Measurements from ENCODE around the gene SEC16A. TPM values are rescaled to one million over a fixed set of nuclear protein-coding genes. Genes with fewer than 3 reads are reported as not detected.

SEC16A gene
- total and polyA plus RNA-seq, 2 donors (not counting 3 experiments of a cell fraction or from before 2014, with no cell fraction given), result 34.5 to 80.6 TPM

DNA sequence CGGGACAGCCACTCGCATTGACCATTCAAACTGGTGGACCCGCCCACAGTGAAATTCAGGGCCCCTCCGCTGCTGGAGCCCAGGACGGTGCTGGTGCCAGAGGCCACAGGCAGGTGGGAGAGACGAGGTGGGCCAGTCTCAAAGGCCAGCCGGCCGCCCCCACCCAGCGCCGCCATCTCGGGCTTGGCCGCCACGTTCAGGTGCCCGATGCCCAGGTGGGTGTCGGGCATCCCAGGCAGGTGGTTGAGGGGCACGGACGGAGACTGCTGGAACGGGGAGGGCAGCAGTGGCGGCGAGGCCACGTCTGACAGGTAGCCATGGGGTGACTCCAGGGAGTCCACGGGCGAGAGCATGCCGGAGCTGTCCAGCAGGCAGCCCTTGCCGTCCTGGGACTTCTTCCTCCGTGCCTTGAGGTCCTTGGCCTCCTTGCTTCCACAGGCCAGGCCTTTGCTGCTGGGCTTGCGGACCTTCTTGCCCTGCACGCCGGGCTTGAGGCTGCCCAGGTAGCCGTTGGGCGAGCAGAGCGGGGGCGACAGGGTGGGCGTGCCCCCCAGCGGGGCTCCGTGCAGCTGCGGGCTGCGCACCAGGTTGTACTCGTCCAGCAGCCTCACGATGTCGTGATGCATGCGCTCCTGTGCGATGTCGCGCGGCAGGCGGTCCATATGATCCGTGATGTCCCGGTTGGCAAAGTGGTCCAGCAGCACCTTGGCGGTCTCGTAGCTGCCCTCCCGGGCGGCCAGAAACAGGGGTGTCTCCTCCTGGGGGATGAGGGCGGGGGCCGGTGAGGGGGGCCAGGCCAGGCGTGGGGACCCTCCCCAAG is 14.2 kb upstream of the SEC16A start:
- TF ChIP-seq, protein P1, sequence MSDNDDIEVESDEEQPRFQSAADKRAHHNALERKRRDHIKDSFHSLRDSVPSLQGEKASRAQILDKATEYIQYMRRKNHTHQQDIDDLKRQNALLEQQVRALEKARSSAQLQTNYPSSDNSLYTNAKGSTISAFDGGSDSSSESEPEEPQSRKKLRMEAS (IDR thresholded peaks at IDR 0.05; ENCODE audit: insufficient read depth, insufficient read length), result no peak
- no peak for TF ChIP-seq MYC (IDR thresholded peaks at IDR 0.05; ENCODE audit: low read depth, low read length)
- TF ChIP-seq FOS (IDR thresholded peaks at IDR 0.05; ENCODE audit: borderline replicate concordance, insufficient read depth, low read length), result no peak
- no peak for TF ChIP-seq POLR2AphosphoS5 (IDR thresholded peaks at IDR 0.05; ENCODE audit: insufficient read depth, low read depth, low read length)
- TF ChIP-seq GATA2 (IDR thresholded peaks at IDR 0.05; ENCODE audit: insufficient read depth, insufficient read length, low read depth, low read length), result no peak
- no peak for TF ChIP-seq POLR2A (IDR thresholded peaks at IDR 0.05; ENCODE audit: low read depth, low read length)
- TF ChIP-seq EZH2 (IDR thresholded peaks at IDR 0.05; ENCODE audit: borderline replicate concordance, low read depth, low read length, severe bottlenecking), result no peak
- TF ChIP-seq, protein P2, sequence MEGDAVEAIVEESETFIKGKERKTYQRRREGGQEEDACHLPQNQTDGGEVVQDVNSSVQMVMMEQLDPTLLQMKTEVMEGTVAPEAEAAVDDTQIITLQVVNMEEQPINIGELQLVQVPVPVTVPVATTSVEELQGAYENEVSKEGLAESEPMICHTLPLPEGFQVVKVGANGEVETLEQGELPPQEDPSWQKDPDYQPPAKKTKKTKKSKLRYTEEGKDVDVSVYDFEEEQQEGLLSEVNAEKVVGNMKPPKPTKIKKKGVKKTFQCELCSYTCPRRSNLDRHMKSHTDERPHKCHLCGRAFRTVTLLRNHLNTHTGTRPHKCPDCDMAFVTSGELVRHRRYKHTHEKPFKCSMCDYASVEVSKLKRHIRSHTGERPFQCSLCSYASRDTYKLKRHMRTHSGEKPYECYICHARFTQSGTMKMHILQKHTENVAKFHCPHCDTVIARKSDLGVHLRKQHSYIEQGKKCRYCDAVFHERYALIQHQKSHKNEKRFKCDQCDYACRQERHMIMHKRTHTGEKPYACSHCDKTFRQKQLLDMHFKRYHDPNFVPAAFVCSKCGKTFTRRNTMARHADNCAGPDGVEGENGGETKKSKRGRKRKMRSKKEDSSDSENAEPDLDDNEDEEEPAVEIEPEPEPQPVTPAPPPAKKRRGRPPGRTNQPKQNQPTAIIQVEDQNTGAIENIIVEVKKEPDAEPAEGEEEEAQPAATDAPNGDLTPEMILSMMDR (IDR thresholded peaks at IDR 0.05; ENCODE audit: extremely low read depth in 1 of 2, insufficient read depth in 1 of 2, low read depth in 1 of 2, low read length in 2 of 2), result no peak
- TF ChIP-seq JUN (IDR thresholded peaks at IDR 0.05; ENCODE audit: borderline replicate concordance, insufficient read depth, insufficient read length, low read depth), result no peak
- no peak for DNase-seq (ENCODE audit: low read depth, low spot score)
- Histone ChIP-seq H3K9ac (replicated peaks; ENCODE audit: extremely low read depth, insufficient read depth, low read length) (no peak overlapping the region), H4K20me1 (replicated peaks; ENCODE audit: control insufficient read depth, extremely low read depth, insufficient read depth, low read length) (peaks cover 2% of the 10 kb centered on the region), H3K27me3 (ENCODE audit: control insufficient read depth in 2 of 2, insufficient read depth in 2 of 2, low read length in 2 of 2) (no peaks in the 10 kb centered on the region), H3K27ac (ENCODE audit: insufficient read depth, low read depth, low read length) (no peak overlapping the region), H3K4me1 (ENCODE audit: control insufficient read depth, extremely low read depth, insufficient read depth, low read length) (no peaks in the 10 kb centered on the region), H3K4me2 (ENCODE audit: insufficient read depth, low read length) (no peak overlapping the region), H3K9me3 (replicated peaks; ENCODE audit: control insufficient read depth, insufficient read depth, low read length) (no peaks in the 10 kb centered on the region), H3K4me3 (replicated peaks in 1 of 3; ENCODE audit: insufficient read depth in 1 of 3, low read depth in 1 of 3, low read length in 3 of 3) (no peak overlapping the region), H3K9me1 (replicated peaks; ENCODE audit: control insufficient read depth, extremely low read depth, insufficient read depth, low read length) (no peaks in the 10 kb centered on the region), H3K79me2 (ENCODE audit: control insufficient read depth, insufficient read depth, low read length) (peaks cover 3% of the 10 kb centered on the region), H2AFZ (ENCODE audit: low read depth, low read length) (no peak overlapping the region), H3K36me3 (ENCODE audit: control insufficient read depth in 2 of 2, extremely low read depth in 1 of 2, insufficient read depth in 2 of 2, low read length in 2 of 2) (peaks cover 30 to 65% of the 10 kb centered on the region in 2 experiments)
- FAIRE-seq, result no peak
- dilution Hi-C loops (cut with MboI; ENCODE audit: extremely low pct_ligation_motif_present, low sequenced_read_pairs) (no loop called here), intact Hi-C loops (cut with micrococcal nuclease) (no loop called here)
- BruUV-seq (replicated peaks), result no TSS peak
- POLR2A ChIA-PET, result no interaction called here
- CTCF ChIA-PET, result interaction anchor here (0.7 to 1.3 kb wide), 5 partner anchors 9 to 135 kb away, joined by 3 to 6 read pairs (median 3); no protein-coding TSS in a partner anchor

Measured in endothelial cell of umbilical vein (primary cell).